ENCODE measurements around the gene PTPRM. TPM values are rescaled to one million over a fixed set of nuclear protein-coding genes. Genes with fewer than 3 reads are reported as not detected.

PTPRM gene
- total RNA-seq, 1 donor from 2014 or later: 1.00 TPM

GRCh38 chr18:8003878-8004675 lies 437.0 kb downstream of the PTPRM start:
- H3K4me1 Mint-ChIP-seq: no peaks in the 10 kb centered on the region
- no peaks in the 10 kb centered on the region for H3K36me3 Mint-ChIP-seq (ENCODE audit: low read depth)
- CTCF ChIA-PET: no interaction called here
- DNase-seq (no peak), ATAC-seq (ENCODE audit: low read depth) (no peak)
- H3K27me3 Mint-ChIP-seq: no peaks in the 10 kb centered on the region
- intact Hi-C loops (cut with micrococcal nuclease): no loop called here
- no peak overlapping the region for H3K27ac Mint-ChIP-seq
- POLR2A ChIA-PET: no interaction called here
- no peak for TF ChIP-seq CTCF (IDR thresholded peaks at IDR 0.05)
- no peaks in the 10 kb centered on the region for H3K9me3 Mint-ChIP-seq
- no peak overlapping the region for H3K4me3 Mint-ChIP-seq

- no peak for DNase-seq
- Mint-ChIP-seq H3K4me3 (no peak overlapping the region), H3K36me3 (ENCODE audit: low read depth) (no peaks in the 10 kb centered on the region), H3K9me3 (no peaks in the 10 kb centered on the region), H3K4me1 (no peaks in the 10 kb centered on the region), H3K27ac (no peak overlapping the region), H3K27me3 (no peaks in the 10 kb centered on the region)
- POLR2A ChIA-PET: no interaction called here
- CTCF ChIA-PET: no interaction called here
- intact Hi-C loops (cut with micrococcal nuclease): no loop called here
- no peak for TF ChIP-seq CTCF (IDR thresholded peaks at IDR 0.05)
- no peak for ATAC-seq (ENCODE audit: low read depth)
Observed at GRCh38 chr18:8004792-8005191, 437.7 kb downstream of the PTPRM start.

GRCh38 chr18:8005870-8006569 lies 438.9 kb downstream of the PTPRM start:
- ChIA-PET POLR2A (no interaction called here), CTCF (no interaction called here)
- H3K4me3 Mint-ChIP-seq: no peak overlapping the region

GRCh38 chr18:8006979-8007378 lies 439.9 kb downstream of the PTPRM start:
- intact Hi-C loops (cut with micrococcal nuclease): no loop called here
- H3K27me3 Mint-ChIP-seq: no peaks in the 10 kb centered on the region
- CTCF ChIA-PET: no interaction called here
- no peak for TF ChIP-seq CTCF (IDR thresholded peaks at IDR 0.05)
- DNase-seq (no peak), ATAC-seq (ENCODE audit: low read depth) (no peak)
- H3K4me3 Mint-ChIP-seq: no peak overlapping the region
- POLR2A ChIA-PET: no interaction called here
- H3K4me1 Mint-ChIP-seq: no peaks in the 10 kb centered on the region
- H3K9me3 Mint-ChIP-seq: no peaks in the 10 kb centered on the region
- no peak overlapping the region for H3K27ac Mint-ChIP-seq
- no peaks in the 10 kb centered on the region for H3K36me3 Mint-ChIP-seq (ENCODE audit: low read depth)

More at GRCh38 chr18:8005870-8006569, 438.9 kb downstream of the PTPRM start:
- intact Hi-C loops (cut with micrococcal nuclease): no loop called here
- H3K4me1 Mint-ChIP-seq: no peaks in the 10 kb centered on the region
- no peaks in the 10 kb centered on the region for H3K27me3 Mint-ChIP-seq
- TF ChIP-seq CTCF (IDR thresholded peaks at IDR 0.05): no peak
- H3K27ac Mint-ChIP-seq: no peak overlapping the region
- ATAC-seq (ENCODE audit: low read depth) (no peak), DNase-seq (no peak)
- no peaks in the 10 kb centered on the region for H3K36me3 Mint-ChIP-seq (ENCODE audit: low read depth)
- no peaks in the 10 kb centered on the region for H3K9me3 Mint-ChIP-seq

GRCh38 chr18:8008033-8008432 lies 440.9 kb downstream of the PTPRM start:
- no peak for TF ChIP-seq CTCF (IDR thresholded peaks at IDR 0.05)
- ChIA-PET POLR2A (no interaction called here), CTCF (no interaction called here)
- DNase-seq (no peak), ATAC-seq (ENCODE audit: low read depth) (no peak)
- H3K36me3 Mint-ChIP-seq (ENCODE audit: low read depth): no peaks in the 10 kb centered on the region
- no peak overlapping the region for H3K4me3 Mint-ChIP-seq
- no peaks in the 10 kb centered on the region for H3K4me1 Mint-ChIP-seq
- H3K27ac Mint-ChIP-seq: no peak overlapping the region
- H3K27me3 Mint-ChIP-seq: no peaks in the 10 kb centered on the region
- intact Hi-C loops (cut with micrococcal nuclease): no loop called here
- no peaks in the 10 kb centered on the region for H3K9me3 Mint-ChIP-seq

Measured in activated B cell treated with CpG ODN at 0.5 μM for 24 hours (primary cell).